SK-N-MC (cell line): ENCODE data around the gene KLK2.

Experiments
- DNase-seq: peaks from one replicate; pipeline ENCODE4 v3.0.0-alpha.2; 2011; ENCODE audit warnings: low read depth, low spot score
- H3K27ac ChIP-seq: fragments of 200-600 bp; sonication (generic); 2 replicates; pipeline ENCODE4 v1.5.1; 2016; ENCODE audit warnings: mixed run types
- H3K36me3 ChIP-seq: fragments of 200-600 bp; sonication (generic); 2 replicates; pipeline ENCODE4 v1.6.1; 2017; ENCODE audit warnings: antibody characterized with exemption, low read length, mixed read lengths; ENCODE audit not compliant: insufficient read depth
- H3K4me3 ChIP-seq: fragments of 200-600 bp; sonication (generic); 2 replicates; pipeline ENCODE4 v1.5.1; 2016
- H3K9ac ChIP-seq: fragments of 200-600 bp; sonication (generic); 2 replicates; pipeline ENCODE4 v1.8.0; 2017; ENCODE audit warnings: mixed run types, mixed read lengths; ENCODE audit not compliant: insufficient read length
- H3K9me3 ChIP-seq: fragments of 200-600 bp; sonication (generic); 2 replicates; pipeline ENCODE4 v1.6.1; 2017; ENCODE audit warnings: low read depth, mild to moderate bottlenecking, antibody characterized with exemption, low read length, moderate library complexity, mixed read lengths
- EZH2 ChIP-seq: fragments of 200-600 bp; sonication (generic); IDR thresholded peaks from one replicate; pipeline ENCODE4 v1.6.1; 2017; ENCODE audit warnings: antibody characterized with exemption
- FOXP2 ChIP-seq: optimal IDR thresholded peaks from 2 replicates; pipeline ENCODE3; 2011; ENCODE audit warnings: mild to moderate bottlenecking, moderate library complexity; ENCODE audit not compliant: insufficient read depth; ENCODE audit errors: extremely low read length, control extremely low read depth
- POLR2AphosphoS5 ChIP-seq: IDR thresholded peaks from 2 replicates; pipeline ENCODE4 v1.6.1; 2012; ENCODE audit warnings: mild to moderate bottlenecking, low read depth, low read length, borderline replicate concordance

KLK2 gene

GRCh38 chr19:50876456-50876855, 3.2 kb downstream of the KLK2 start:
- Histone ChIP-seq H3K36me3 (no peaks in the 10 kb centered on the region), H3K9me3 (no peaks in the 10 kb centered on the region), H3K27ac (no peak overlapping the region), H3K9ac (no peak overlapping the region), H3K4me3 (no peak overlapping the region)
- DNase-seq: no peak
- TF ChIP-seq EZH2 (no peak), FOXP2 (no peak), POLR2AphosphoS5 (no peak)

- TF ChIP-seq POLR2AphosphoS5 (no peak), EZH2 (no peak), FOXP2 (no peak)
These were observed 4.1 kb downstream of the KLK2 start for GRCh38 chr19:50877338-50877737.

GRCh38 chr19:50878851-50879250, 5.6 kb downstream of the KLK2 start:
- H3K9ac ChIP-seq: no peak overlapping the region
- no peak overlapping the region for H3K4me3 ChIP-seq
- TF ChIP-seq FOXP2 (no peak), POLR2AphosphoS5 (no peak), EZH2 (no peak)
- H3K27ac ChIP-seq: no peak overlapping the region
- H3K36me3 ChIP-seq: no peaks in the 10 kb centered on the region
- no peak for DNase-seq
- no peaks in the 10 kb centered on the region for H3K9me3 ChIP-seq

More at GRCh38 chr19:50877338-50877737, 4.1 kb downstream of the KLK2 start:
- H3K9ac ChIP-seq: no peak overlapping the region
- no peak overlapping the region for H3K4me3 ChIP-seq
- H3K36me3 ChIP-seq: no peaks in the 10 kb centered on the region
- H3K9me3 ChIP-seq: no peaks in the 10 kb centered on the region
- H3K27ac ChIP-seq: no peak overlapping the region
- no peak for DNase-seq

- no peak overlapping the region for H3K27ac ChIP-seq
- TF ChIP-seq FOXP2 (no peak), POLR2AphosphoS5 (no peak), EZH2 (no peak)
- no peak for DNase-seq
- no peaks in the 10 kb centered on the region for H3K36me3 ChIP-seq
- H3K9ac ChIP-seq: no peak overlapping the region
- H3K9me3 ChIP-seq: no peaks in the 10 kb centered on the region
- H3K4me3 ChIP-seq: no peak overlapping the region
These were observed 7.0 kb downstream of the KLK2 start for GRCh38 chr19:50880241-50880640.

GRCh38 chr19:50882188-50882587, 8.9 kb downstream of the KLK2 start:
- Histone ChIP-seq H3K36me3 (no peaks in the 10 kb centered on the region), H3K4me3 (no peak overlapping the region), H3K27ac (no peak overlapping the region), H3K9me3 (no peaks in the 10 kb centered on the region), H3K9ac (no peak overlapping the region)
- DNase-seq: no peak
- no peak for TF ChIP-seq EZH2
- no peak for TF ChIP-seq POLR2AphosphoS5
- no peak for TF ChIP-seq FOXP2

- TF ChIP-seq FOXP2 (no peak), EZH2 (no peak), POLR2AphosphoS5 (no peak)
- Histone ChIP-seq H3K9me3 (no peaks in the 10 kb centered on the region), H3K9ac (no peak overlapping the region), H3K36me3 (no peaks in the 10 kb centered on the region), H3K27ac (no peak overlapping the region), H3K4me3 (no peak overlapping the region)
- no peak for DNase-seq
These were observed 16.4 kb downstream of the KLK2 start for GRCh38 chr19:50889638-50890037.

- Histone ChIP-seq H3K36me3 (no peaks in the 10 kb centered on the region), H3K9me3 (no peaks in the 10 kb centered on the region), H3K27ac (no peak overlapping the region), H3K9ac (no peak overlapping the region), H3K4me3 (no peak overlapping the region)
- TF ChIP-seq POLR2AphosphoS5 (no peak), FOXP2 (no peak), EZH2 (no peak)
- no peak for DNase-seq
These were observed 17.4 kb downstream of the KLK2 start for GRCh38 chr19:50890422-50891252.

GRCh38 chr19:50891253-50891625, 18.0 kb downstream of the KLK2 start:
- no peak overlapping the region for H3K9ac ChIP-seq
- no peak overlapping the region for H3K27ac ChIP-seq
- TF ChIP-seq POLR2AphosphoS5 (no peak), EZH2 (no peak), FOXP2 (no peak)
- no peak overlapping the region for H3K4me3 ChIP-seq
- no peaks in the 10 kb centered on the region for H3K9me3 ChIP-seq
- no peak for DNase-seq
- no peaks in the 10 kb centered on the region for H3K36me3 ChIP-seq

- H3K4me3 ChIP-seq: no peak overlapping the region
- TF ChIP-seq EZH2 (no peak), FOXP2 (no peak), POLR2AphosphoS5 (no peak)
- no peak overlapping the region for H3K9ac ChIP-seq
- H3K27ac ChIP-seq: no peak overlapping the region
- no peaks in the 10 kb centered on the region for H3K36me3 ChIP-seq
- DNase-seq: no peak
- H3K9me3 ChIP-seq: no peaks in the 10 kb centered on the region
These were observed 20.0 kb downstream of the KLK2 start for GRCh38 chr19:50893047-50893736.
